K562 (cell line): ENCODE measurements around the gene PPP1R9B. TPM values are rescaled to one million over a fixed set of nuclear protein-coding genes. Genes with fewer than 3 reads are reported as not detected.
A peak's percentile ranks its signal among the peaks of the same experiment; 100 is the strongest.

Source experiments
- FIP1L1 ChIP-seq: fragments of 200-400 bp; formaldehyde crosslinking; IDR thresholded peaks from 2 replicates; pipeline ENCODE4 v1.6.1; 2018; ENCODE audit warnings: mild to moderate bottlenecking, low read depth, low read length; ENCODE audit not compliant: poor library complexity, severe bottlenecking
- GABPB1 ChIP-seq: sonication (generic); formaldehyde crosslinking; IDR thresholded peaks from 2 replicates; pipeline ENCODE4 v1.8.0; 2022; ENCODE audit warnings: mild to moderate bottlenecking, missing genetic modification reagents
- ZBTB8A ChIP-seq: fragments of 450-650 bp; IDR thresholded peaks from 2 replicates; pipeline ENCODE4 v1.6.1; 2018; ENCODE audit warnings: mild to moderate bottlenecking, moderate library complexity; ENCODE audit not compliant: partially characterized antibody
- ZFX ChIP-seq: sonication (generic); formaldehyde crosslinking; IDR thresholded peaks from 2 replicates; pipeline ENCODE4 v1.8.0; 2022; ENCODE audit warnings: mild to moderate bottlenecking, missing genetic modification reagents, moderate library complexity
- ZNF407 ChIP-seq: fragments of 450-650 bp; IDR thresholded peaks from 2 replicates; pipeline ENCODE4 v1.6.1; 2016; ENCODE audit warnings: low read depth
- polyA plus RNA-seq, 8 experiments: library from polyadenylated mRNA; depleted of rRNA in 4 of 8; stranded (reverse) in 5 of 8; unstranded in 3 of 8; fragments of >200 nt; fragmentation: Nextera tagmentation in 2 of 8; fragmentation: Illumina TruSeq in 1 of 8; extraction: Ambion mirVana in 2 of 8; extraction: Trizol in 1 of 8; gene quantifications; 2 replicates each; pipeline versions ENCODE4 v1.2.1 to v1.2.3, GENCODE V29; 2011 to 2014; ENCODE audit warnings: inconsistent platforms in 1 of 8, missing spikeins in 1 of 8
- total RNA-seq, 7 experiments: library from RNA; depleted of rRNA in 6 of 7; stranded (reverse); fragments of >200 nt in 6 of 7; fragmentation: Illumina TruSeq in 2 of 7; extraction: Trizol in 2 of 7; gene quantifications; 2 replicates each; pipeline versions ENCODE4 v1.2.1 to v1.2.3, GENCODE V29; 2011 to 2021; ENCODE audit warnings: low replicate concordance in 1 of 7
- TF ChIP-seq, protein P1 (sequence below), 2 experiments: IDR thresholded peaks; 2 replicates each; pipeline ENCODE4 v1.6.1; 2011; ENCODE audit warnings: borderline replicate concordance in 1 of 2, control low read depth in 1 of 2, low read depth in 1 of 2, low read length in 1 of 2, mild to moderate bottlenecking in 1 of 2, mixed read lengths in 1 of 2, moderate library complexity in 1 of 2; ENCODE audit not compliant: insufficient read depth in 1 of 2, insufficient read length in 1 of 2, poor library complexity in 1 of 2, severe bottlenecking in 1 of 2; ENCODE audit errors: extremely low read depth in 1 of 2
- TF ChIP-seq, protein P2 (sequence below): sonication (generic); formaldehyde crosslinking; IDR thresholded peaks from 2 replicates; pipeline ENCODE4 v1.8.1; 2023; ENCODE audit warnings: mild to moderate bottlenecking, missing genetic modification reagents
- TF ChIP-seq, protein P3 (sequence below): fragments of 250-450 bp; sonication (Bioruptor Pico); IDR thresholded peaks from 2 replicates; pipeline ENCODE4 v1.4.0; 2020; ENCODE audit warnings: mild to moderate bottlenecking
- TF ChIP-seq, protein P4 (sequence below), 2 experiments: fragments of 200-800 bp in 1 of 2; sonication (Bioruptor generic) in 1 of 2; sonication (generic) in 1 of 2; formaldehyde crosslinking in 1 of 2; IDR thresholded peaks in 1 of 2; conservative IDR thresholded peaks in 1 of 2; 2 replicates each; pipeline versions ENCODE4 v1.5.0 to v1.6.1; 2016 to 2020; ENCODE audit warnings: missing compliant biosample characterization in 1 of 2, missing genetic modification characterization in 1 of 2, missing genetic modification reagents in 1 of 2

PPP1R9B gene
- total and polyA plus RNA-seq, 9 of the 15 experiments (the other 6 are each of a cell fraction or from before 2014, with no cell fraction given), result 0.10 to 63.5 (median 24.7) TPM

- TF ChIP-seq ZNF407 (no peak), ZBTB8A (no peak), GABPB1 (peak; percentile 62), FIP1L1 (no peak), ZFX (peak; percentile 76)
- TF ChIP-seq, protein P1, sequence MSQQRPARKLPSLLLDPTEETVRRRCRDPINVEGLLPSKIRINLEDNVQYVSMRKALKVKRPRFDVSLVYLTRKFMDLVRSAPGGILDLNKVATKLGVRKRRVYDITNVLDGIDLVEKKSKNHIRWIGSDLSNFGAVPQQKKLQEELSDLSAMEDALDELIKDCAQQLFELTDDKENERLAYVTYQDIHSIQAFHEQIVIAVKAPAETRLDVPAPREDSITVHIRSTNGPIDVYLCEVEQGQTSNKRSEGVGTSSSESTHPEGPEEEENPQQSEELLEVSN (IDR thresholded peaks at IDR 0.05; ENCODE audit: borderline replicate concordance in 1 of 2, extremely low read depth in 1 of 2, insufficient read depth in 1 of 2, insufficient read length in 1 of 2, low read depth in 1 of 2, low read length in 1 of 2, poor library complexity in 1 of 2, severe bottlenecking in 1 of 2), result peak; percentile 65 to 80
- TF ChIP-seq, protein P2, sequence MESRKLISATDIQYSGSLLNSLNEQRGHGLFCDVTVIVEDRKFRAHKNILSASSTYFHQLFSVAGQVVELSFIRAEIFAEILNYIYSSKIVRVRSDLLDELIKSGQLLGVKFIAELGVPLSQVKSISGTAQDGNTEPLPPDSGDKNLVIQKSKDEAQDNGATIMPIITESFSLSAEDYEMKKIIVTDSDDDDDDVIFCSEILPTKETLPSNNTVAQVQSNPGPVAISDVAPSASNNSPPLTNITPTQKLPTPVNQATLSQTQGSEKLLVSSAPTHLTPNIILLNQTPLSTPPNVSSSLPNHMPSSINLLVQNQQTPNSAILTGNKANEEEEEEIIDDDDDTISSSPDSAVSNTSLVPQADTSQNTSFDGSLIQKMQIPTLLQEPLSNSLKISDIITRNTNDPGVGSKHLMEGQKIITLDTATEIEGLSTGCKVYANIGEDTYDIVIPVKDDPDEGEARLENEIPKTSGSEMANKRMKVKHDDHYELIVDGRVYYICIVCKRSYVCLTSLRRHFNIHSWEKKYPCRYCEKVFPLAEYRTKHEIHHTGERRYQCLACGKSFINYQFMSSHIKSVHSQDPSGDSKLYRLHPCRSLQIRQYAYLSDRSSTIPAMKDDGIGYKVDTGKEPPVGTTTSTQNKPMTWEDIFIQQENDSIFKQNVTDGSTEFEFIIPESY (CRISPR knock-in tag), result no peak
- TF ChIP-seq, protein P3, sequence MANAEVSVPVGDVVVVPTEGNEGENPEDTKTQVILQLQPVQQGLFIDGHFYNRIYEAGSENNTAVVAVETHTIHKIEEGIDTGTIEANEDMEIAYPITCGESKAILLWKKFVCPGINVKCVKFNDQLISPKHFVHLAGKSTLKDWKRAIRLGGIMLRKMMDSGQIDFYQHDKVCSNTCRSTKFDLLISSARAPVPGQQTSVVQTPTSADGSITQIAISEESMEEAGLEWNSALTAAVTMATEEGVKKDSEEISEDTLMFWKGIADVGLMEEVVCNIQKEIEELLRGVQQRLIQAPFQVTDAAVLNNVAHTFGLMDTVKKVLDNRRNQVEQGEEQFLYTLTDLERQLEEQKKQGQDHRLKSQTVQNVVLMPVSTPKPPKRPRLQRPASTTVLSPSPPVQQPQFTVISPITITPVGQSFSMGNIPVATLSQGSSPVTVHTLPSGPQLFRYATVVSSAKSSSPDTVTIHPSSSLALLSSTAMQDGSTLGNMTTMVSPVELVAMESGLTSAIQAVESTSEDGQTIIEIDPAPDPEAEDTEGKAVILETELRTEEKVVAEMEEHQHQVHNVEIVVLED (CRISPR knock-in tag), result peak; percentile 55
- TF ChIP-seq, protein P4, sequence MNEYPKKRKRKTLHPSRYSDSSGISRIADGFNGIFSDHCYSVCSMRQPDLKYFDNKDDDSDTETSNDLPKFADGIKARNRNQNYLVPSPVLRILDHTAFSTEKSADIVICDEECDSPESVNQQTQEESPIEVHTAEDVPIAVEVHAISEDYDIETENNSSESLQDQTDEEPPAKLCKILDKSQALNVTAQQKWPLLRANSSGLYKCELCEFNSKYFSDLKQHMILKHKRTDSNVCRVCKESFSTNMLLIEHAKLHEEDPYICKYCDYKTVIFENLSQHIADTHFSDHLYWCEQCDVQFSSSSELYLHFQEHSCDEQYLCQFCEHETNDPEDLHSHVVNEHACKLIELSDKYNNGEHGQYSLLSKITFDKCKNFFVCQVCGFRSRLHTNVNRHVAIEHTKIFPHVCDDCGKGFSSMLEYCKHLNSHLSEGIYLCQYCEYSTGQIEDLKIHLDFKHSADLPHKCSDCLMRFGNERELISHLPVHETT (CRISPR knock-in tag; conservative IDR thresholded peaks at IDR 0.05 in 1 of 2, IDR thresholded peaks at IDR 0.05 in 1 of 2), result peak in 1 of 2 experiments; percentile 76; a peak in 2 of 4 replicates
Observed at GRCh38 chr17:50149417-50150353, 792 bp downstream of the PPP1R9B start (continued).
